Activated T-helper 1 cell treated with Interleukin-2 at 50 U/mL for 16 hours (primary cell): ENCODE measurements around the gene CCDC179.

Experiments used
- DNase-seq: peaks from one replicate; pipeline ENCODE4 v3.0.0-alpha.2; 2020; ENCODE audit warnings: low read depth

CCDC179 gene

GRCh38 chr11:22860241-22860640 lies at the start of gene CCDC179:
Gene CCDC179 (minus strand): TSS chr11:22860474. CDS start chr11:22860421, 53 bp downstream.
- no peak for DNase-seq

GRCh38 chr11:22903782-22904181 lies 43.5 kb upstream of the CCDC179 start:
- no peak for DNase-seq

- DNase-seq, result no peak
Measured at GRCh38 chr11:22901603-22902002, 41.3 kb upstream of the CCDC179 start.

GRCh38 chr11:22900764-22901486 lies 40.7 kb upstream of the CCDC179 start:
- DNase-seq, result no peak

- DNase-seq, result no peak
Measured at GRCh38 chr11:22898036-22898435, 37.8 kb upstream of the CCDC179 start.

- DNase-seq, result no peak
Measured at GRCh38 chr11:22890227-22890626, 30.0 kb upstream of the CCDC179 start.

- DNase-seq, result no peak
Measured at GRCh38 chr11:22884217-22884616, 23.9 kb upstream of the CCDC179 start.

- DNase-seq, result no peak
Measured at GRCh38 chr11:22879630-22880029, 19.4 kb upstream of the CCDC179 start.

- DNase-seq, result no peak
Measured at GRCh38 chr11:22878604-22879003, 18.3 kb upstream of the CCDC179 start.

GRCh38 chr11:22878039-22878438 lies 17.8 kb upstream of the CCDC179 start:
- no peak for DNase-seq

- no peak for DNase-seq
Measured at GRCh38 chr11:22875869-22876473, 15.7 kb upstream of the CCDC179 start.

- DNase-seq, result no peak
Measured at GRCh38 chr11:22869325-22869724, 9.1 kb upstream of the CCDC179 start.

GRCh38 chr11:22859756-22860155 lies 518 bp downstream of the CCDC179 start:
- no peak for DNase-seq

GRCh38 chr11:22851477-22851876 lies 8.8 kb downstream of the CCDC179 start:
- no peak for DNase-seq

- no peak for DNase-seq
Measured at GRCh38 chr11:22846726-22847125, 13.5 kb downstream of the CCDC179 start.

GRCh38 chr11:22832315-22833015 lies 27.8 kb downstream of the CCDC179 start:
- DNase-seq, result no peak

GRCh38 chr11:22830082-22830414 lies 30.2 kb downstream of the CCDC179 start:
- no peak for DNase-seq

GRCh38 chr11:22829231-22830081 lies 30.8 kb downstream of the CCDC179 start, which contains the start of gene SVIP:
Gene SVIP (minus strand): TSS chr11:22829801. CDS start chr11:22829748, 53 bp downstream.
- peak; percentile 87 for DNase-seq

- DNase-seq, result no peak
Measured at GRCh38 chr11:22828373-22828772, 31.9 kb downstream of the CCDC179 start.

GRCh38 chr11:22822203-22822602 lies 38.1 kb downstream of the CCDC179 start:
- DNase-seq, result no peak

- DNase-seq, result no peak
Measured at GRCh38 chr11:22809893-22810292, 50.4 kb downstream of the CCDC179 start.

- no peak for DNase-seq
Measured at GRCh38 chr11:22808571-22809197, 51.6 kb downstream of the CCDC179 start.
